HEK293 (cell line): ENCODE measurements around the gene OCIAD1.

Experiments used
- CTCF ChIA-PET: fragments of 350-600 bp; formaldehyde crosslinking; extraction: SDS; loops from one replicate; lab custom pipeline; 2021; ENCODE audit warnings: antibody characterized with exemption; lab: Yijun Ruan, JAX
- POLR2A ChIA-PET: fragments of 300-600 bp; formaldehyde crosslinking; extraction: SDS; loops from one replicate; lab custom pipeline; 2020; ENCODE audit warnings: antibody characterized with exemption, inconsistent platforms; lab: Yijun Ruan, JAX
- H3K27ac ChIP-seq: fragments of 200-500 bp; sonication (Bioruptor generic); 2 replicates; pipeline ENCODE4 v1.5.1; 2014; ENCODE audit warnings: low read depth, low read length, control low read depth, inconsistent platforms; ENCODE audit errors: extremely low read depth
- H3K36me3 ChIP-seq, 2 experiments: fragments of 200-500 bp in 1 of 2; sonication (Bioruptor generic) in 1 of 2; 1 replicate in 1 of 2; 2 replicates in 1 of 2; pipeline ENCODE4 v1.5.1; 2014 to 2017; ENCODE audit warnings: inconsistent platforms in 2 of 2, low read length in 2 of 2; ENCODE audit not compliant: control insufficient read depth in 2 of 2, insufficient read depth in 1 of 2
- H3K4me1 ChIP-seq: fragments of 200-500 bp; sonication (Bioruptor generic); 2 replicates; pipeline ENCODE4 v1.5.1; 2014; ENCODE audit warnings: mild to moderate bottlenecking, low read length, inconsistent platforms; ENCODE audit not compliant: control insufficient read depth, insufficient read depth
- H3K4me3 ChIP-seq: 2 replicates; pipeline ENCODE4 v1.5.1; 2011; ENCODE audit warnings: low read depth, mild to moderate bottlenecking, control low read depth, low read length, moderate library complexity
- H3K9me3 ChIP-seq: fragments of 200-500 bp; sonication (Bioruptor generic); 2 replicates; pipeline ENCODE4 v1.5.1; 2014; ENCODE audit warnings: low read depth, low read length, inconsistent platforms; ENCODE audit not compliant: control insufficient read depth, insufficient read depth
- SALL2 ChIP-seq: fragments of 450-650 bp; formaldehyde crosslinking; IDR thresholded peaks from 2 replicates; pipeline ENCODE4 v1.5.0; 2017; ENCODE audit warnings: missing biosample characterization, mild to moderate bottlenecking, missing genetic modification characterization, borderline replicate concordance
- ZBTB11 ChIP-seq: fragments of 450-650 bp; formaldehyde crosslinking; conservative IDR thresholded peaks from 2 replicates; pipeline ENCODE4 v1.5.1; 2016; ENCODE audit warnings: low read depth, missing biosample characterization, missing genetic modification characterization
- ZBTB48 ChIP-seq: fragments of 450-650 bp; formaldehyde crosslinking; IDR thresholded peaks from 2 replicates; pipeline ENCODE4 v1.5.1; 2016; ENCODE audit warnings: missing biosample characterization, missing genetic modification characterization
- ZNF112 ChIP-seq: fragments of 450-650 bp; formaldehyde crosslinking; IDR thresholded peaks from 2 replicates; pipeline ENCODE4 v1.5.0; 2017; ENCODE audit warnings: missing biosample characterization, missing genetic modification characterization
- ZNF138 ChIP-seq: fragments of 450-650 bp; formaldehyde crosslinking; IDR thresholded peaks from 2 replicates; pipeline ENCODE4 v1.5.1; 2016; ENCODE audit warnings: missing biosample characterization, missing genetic modification characterization, borderline replicate concordance
- ZNF18 ChIP-seq: fragments of 450-650 bp; formaldehyde crosslinking; IDR thresholded peaks from 2 replicates; pipeline ENCODE4 v1.5.1; 2016; ENCODE audit warnings: missing biosample characterization, missing genetic modification characterization
- ZNF311 ChIP-seq: fragments of 450-650 bp; formaldehyde crosslinking; IDR thresholded peaks from 2 replicates; pipeline ENCODE4 v1.5.1; 2017; ENCODE audit warnings: missing biosample characterization, missing genetic modification characterization, borderline replicate concordance
- ZNF404 ChIP-seq: fragments of 450-650 bp; formaldehyde crosslinking; IDR thresholded peaks from 2 replicates; pipeline ENCODE4 v1.5.1; 2017; ENCODE audit warnings: missing biosample characterization, missing genetic modification characterization
- ZNF501 ChIP-seq: fragments of 450-650 bp; formaldehyde crosslinking; IDR thresholded peaks from 2 replicates; pipeline ENCODE4 v1.5.1; 2016; ENCODE audit warnings: missing biosample characterization, missing genetic modification characterization
- ZNF513 ChIP-seq: fragments of 450-650 bp; IDR thresholded peaks from 2 replicates; pipeline ENCODE4 v1.5.1; 2018; ENCODE audit warnings: missing biosample characterization, missing genetic modification characterization
- ZNF521 ChIP-seq: fragments of 450-650 bp; formaldehyde crosslinking; IDR thresholded peaks from 2 replicates; pipeline ENCODE4 v1.5.1; 2017; ENCODE audit warnings: missing biosample characterization, mild to moderate bottlenecking, missing genetic modification characterization
- ZNF530 ChIP-seq: fragments of 450-650 bp; formaldehyde crosslinking; IDR thresholded peaks from 2 replicates; pipeline ENCODE4 v1.5.1; 2016; ENCODE audit warnings: low read depth, missing biosample characterization, missing genetic modification characterization
- ZNF549 ChIP-seq: fragments of 450-650 bp; IDR thresholded peaks from 2 replicates; pipeline ENCODE4 v1.5.1; 2018; ENCODE audit warnings: missing biosample characterization, missing genetic modification characterization, mild to moderate bottlenecking, inconsistent platforms, moderate library complexity
- ZNF785 ChIP-seq: fragments of 450-650 bp; formaldehyde crosslinking; IDR thresholded peaks from 2 replicates; pipeline ENCODE4 v1.5.1; 2016; ENCODE audit warnings: missing biosample characterization, missing genetic modification characterization
- TF ChIP-seq, protein P1 (sequence below): fragments of 450-650 bp; formaldehyde crosslinking; IDR thresholded peaks from 2 replicates; pipeline ENCODE4 v1.5.1; 2016; ENCODE audit warnings: missing biosample characterization, missing genetic modification characterization
- TF ChIP-seq, protein P2 (sequence below): fragments of 450-650 bp; formaldehyde crosslinking; optimal IDR thresholded peaks from 2 replicates; pipeline ENCODE3; 2016; ENCODE audit warnings: missing biosample characterization, mild to moderate bottlenecking, missing genetic modification characterization

The OCIAD1 gene

DNA sequence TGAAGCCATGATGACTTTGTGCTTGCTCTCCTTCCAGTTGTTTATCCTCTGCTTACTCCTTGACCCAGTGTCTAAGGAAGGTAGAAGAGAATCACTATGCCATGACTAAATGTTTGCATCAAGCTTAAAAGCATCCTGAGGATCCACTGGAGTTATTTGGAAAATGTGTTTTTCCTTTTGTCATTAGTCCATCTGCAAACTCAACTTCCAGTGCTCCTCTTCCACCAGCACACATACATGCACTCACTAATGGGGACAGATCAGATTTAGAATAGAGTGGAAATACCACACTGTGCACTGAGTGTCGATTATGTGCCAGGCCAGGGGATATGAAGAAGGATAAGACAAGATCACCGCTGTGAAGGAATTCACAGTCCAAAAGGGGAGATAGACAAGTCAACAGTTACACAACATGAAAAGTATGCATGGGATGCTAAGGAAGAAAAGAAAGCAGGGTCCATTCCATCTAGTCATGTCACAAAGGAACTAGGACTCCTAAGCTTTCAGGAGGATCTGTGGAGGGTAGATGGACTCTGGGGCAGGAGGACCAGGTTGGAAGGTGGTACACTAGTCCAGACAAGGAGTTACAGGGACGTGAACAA lies 73.8 kb downstream of the OCIAD1 start:
- ChIA-PET CTCF (interaction anchor here (0.7 to 1.0 kb wide), 2 partner anchors 40 to 71 kb away, joined by 3 read pairs; no protein-coding TSS in a partner anchor), POLR2A (no interaction called here)
- no peak for TF ChIP-seq ZNF138 (tag by site-specific recombination)
- H3K36me3 ChIP-seq, result peaks cover 0 to 8% of the 10 kb centered on the region in 2 experiments; a peak in 1 of 3 replicates
- H3K4me1 ChIP-seq, result peaks cover 2% of the 10 kb centered on the region; the same call in 1 of the 2 replicates
- H3K4me3 ChIP-seq, result no peak overlapping the region
- no peak overlapping the region for H3K27ac ChIP-seq
- no peaks in the 10 kb centered on the region for H3K9me3 ChIP-seq

GRCh38 chr4:48905363-48906015 lies 74.6 kb downstream of the OCIAD1 start:
- TF ChIP-seq ZNF513 (tag by site-specific recombination) (peak; percentile 26; the same call in 1 of the 2 replicates), ZNF501 (tag by site-specific recombination) (no peak)
- ChIA-PET CTCF (interaction anchor here (0.5 to 1.0 kb wide), 2 partner anchors 24 to 39 kb away, joined by 3 read pairs; no protein-coding TSS in a partner anchor), POLR2A (no interaction called here)
- Histone ChIP-seq H3K27ac (no peak overlapping the region), H3K36me3 (peaks cover 0 to 7% of the 10 kb centered on the region in 2 experiments; a peak in 1 of 3 replicates), H3K4me3 (peak overlapping the region; percentile 74), H3K4me1 (peaks cover 2% of the 10 kb centered on the region; the same call in 1 of the 2 replicates), H3K9me3 (no peaks in the 10 kb centered on the region)

GRCh38 chr4:48906206-48907173 lies 75.6 kb downstream of the OCIAD1 start, which contains the start of gene OCIAD2:
OCIAD2 (minus strand) TSS chr4:48906774; CDS start chr4:48904549, 2,225 bp downstream.
- H3K27ac ChIP-seq, result peak within 1 kb of the TSS; percentile 66; the same call in 1 of the 2 replicates
- TF ChIP-seq ZNF311 (tag by site-specific recombination) (no peak), ZNF785 (tag by site-specific recombination) (no peak), ZBTB11 (tag by site-specific recombination) (peak; percentile 85), ZNF18 (tag by site-specific recombination) (no peak), ZNF549 (no peak), ZBTB48 (tag by site-specific recombination) (no peak), ZNF521 (tag by site-specific recombination) (no peak), ZNF404 (tag by site-specific recombination) (no peak), ZNF112 (tag by site-specific recombination) (no peak), SALL2 (tag by site-specific recombination) (no peak), ZNF530 (no peak)
- TF ChIP-seq, protein P1, sequence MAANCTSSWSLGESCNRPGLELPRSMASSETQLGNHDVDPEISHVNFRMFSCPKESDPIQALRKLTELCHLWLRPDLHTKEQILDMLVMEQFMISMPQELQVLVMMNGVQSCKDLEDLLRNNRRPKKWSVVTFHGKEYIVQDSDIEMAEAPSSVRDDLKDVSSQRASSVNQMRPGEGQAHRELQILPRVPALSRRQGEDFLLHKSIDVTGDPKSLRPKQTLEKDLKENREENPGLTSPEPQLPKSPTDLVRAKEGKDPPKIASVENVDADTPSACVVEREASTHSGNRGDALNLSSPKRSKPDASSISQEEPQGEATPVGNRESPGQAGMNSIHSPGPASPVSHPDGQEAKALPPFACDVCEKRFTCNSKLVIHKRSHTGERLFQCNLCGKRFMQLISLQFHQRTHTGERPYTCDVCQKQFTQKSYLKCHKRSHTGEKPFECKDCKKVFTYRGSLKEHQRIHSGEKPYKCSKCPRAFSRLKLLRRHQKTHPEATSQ (tag by site-specific recombination), result no peak
- TF ChIP-seq, protein P2, sequence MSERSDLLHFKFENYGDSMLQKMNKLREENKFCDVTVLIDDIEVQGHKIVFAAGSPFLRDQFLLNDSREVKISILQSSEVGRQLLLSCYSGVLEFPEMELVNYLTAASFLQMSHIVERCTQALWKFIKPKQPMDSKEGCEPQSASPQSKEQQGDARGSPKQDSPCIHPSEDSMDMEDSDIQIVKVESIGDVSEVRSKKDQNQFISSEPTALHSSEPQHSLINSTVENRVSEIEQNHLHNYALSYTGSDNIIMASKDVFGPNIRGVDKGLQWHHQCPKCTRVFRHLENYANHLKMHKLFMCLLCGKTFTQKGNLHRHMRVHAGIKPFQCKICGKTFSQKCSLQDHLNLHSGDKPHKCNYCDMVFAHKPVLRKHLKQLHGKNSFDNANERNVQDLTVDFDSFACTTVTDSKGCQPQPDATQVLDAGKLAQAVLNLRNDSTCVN, result peak; percentile 19

More at GRCh38 chr4:48906206-48907173, 75.6 kb downstream of the OCIAD1 start, which contains the start of gene OCIAD2:
- CTCF ChIA-PET, result interaction anchor here (0.5 to 0.7 kb wide), 4 partner anchors 25 to 936 kb away, joined by 3 to 4 read pairs (median 3); no protein-coding TSS in a partner anchor
- H3K36me3 ChIP-seq, result peaks cover 0 to 4% of the 10 kb centered on the region in 2 experiments; a peak in 1 of 3 replicates
- POLR2A ChIA-PET, result interaction anchor here (1.1 kb wide), 2 partner anchors 126 to 209 kb away, joined by 3 to 6 read pairs; partner anchors contain the start of gene FRYL
- no peaks in the 10 kb centered on the region for H3K9me3 ChIP-seq
- H3K4me1 ChIP-seq, result peaks cover 2% of the 10 kb centered on the region; the same call in 1 of the 2 replicates
- peak within 1 kb of the TSS; percentile 74 for H3K4me3 ChIP-seq
